Measurements from ENCODE around the gene DCTPP1. TPM values are rescaled to one million over a fixed set of nuclear protein-coding genes. Genes with fewer than 3 reads are reported as not detected.

The DCTPP1 gene
- total and polyA plus RNA-seq, 9 of the 15 experiments (the other 6 are each of a cell fraction or from before 2014, with no cell fraction given), result 45.0 to 132 (median 80.6) TPM

- TF ChIP-seq, protein P1, sequence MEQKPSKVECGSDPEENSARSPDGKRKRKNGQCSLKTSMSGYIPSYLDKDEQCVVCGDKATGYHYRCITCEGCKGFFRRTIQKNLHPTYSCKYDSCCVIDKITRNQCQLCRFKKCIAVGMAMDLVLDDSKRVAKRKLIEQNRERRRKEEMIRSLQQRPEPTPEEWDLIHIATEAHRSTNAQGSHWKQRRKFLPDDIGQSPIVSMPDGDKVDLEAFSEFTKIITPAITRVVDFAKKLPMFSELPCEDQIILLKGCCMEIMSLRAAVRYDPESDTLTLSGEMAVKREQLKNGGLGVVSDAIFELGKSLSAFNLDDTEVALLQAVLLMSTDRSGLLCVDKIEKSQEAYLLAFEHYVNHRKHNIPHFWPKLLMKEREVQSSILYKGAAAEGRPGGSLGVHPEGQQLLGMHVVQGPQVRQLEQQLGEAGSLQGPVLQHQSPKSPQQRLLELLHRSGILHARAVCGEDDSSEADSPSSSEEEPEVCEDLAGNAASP (IDR thresholded peaks at IDR 0.05), result no peak
- TF ChIP-seq ZSCAN29 (IDR thresholded peaks at IDR 0.05), result no peak
- no peak for TF ChIP-seq IFI16 (CRISPR knock-in tag; IDR thresholded peaks at IDR 0.05)
- TF ChIP-seq KHSRP (IDR thresholded peaks at IDR 0.05), result no peak
- TF ChIP-seq XRCC5 (IDR thresholded peaks at IDR 0.05; ENCODE audit: low read depth, low read length), result 0 out of 2 replicates have a peak, but pooled peaks have one; percentile 1
- TF ChIP-seq ZNF589 (CRISPR knock-in tag; IDR thresholded peaks at IDR 0.05; ENCODE audit: low read depth), result no peak
- TF ChIP-seq GATAD2A (IDR thresholded peaks at IDR 0.05), result no peak
- no peak for TF ChIP-seq KDM4B (IDR thresholded peaks at IDR 0.05; ENCODE audit: borderline replicate concordance in 2 of 2, low read depth in 1 of 2)
- TF ChIP-seq DIDO1 (tag; IDR thresholded peaks at IDR 0.05; ENCODE audit: low read depth), result no peak
- TF ChIP-seq ZBTB1 (CRISPR knock-in tag; IDR thresholded peaks at IDR 0.05; ENCODE audit: borderline replicate concordance, low read depth), result no peak
- no peak for TF ChIP-seq NFIC (IDR thresholded peaks at IDR 0.05)
- no peak for TF ChIP-seq EP400 (IDR thresholded peaks at IDR 0.05)
- TF ChIP-seq, protein P2, sequence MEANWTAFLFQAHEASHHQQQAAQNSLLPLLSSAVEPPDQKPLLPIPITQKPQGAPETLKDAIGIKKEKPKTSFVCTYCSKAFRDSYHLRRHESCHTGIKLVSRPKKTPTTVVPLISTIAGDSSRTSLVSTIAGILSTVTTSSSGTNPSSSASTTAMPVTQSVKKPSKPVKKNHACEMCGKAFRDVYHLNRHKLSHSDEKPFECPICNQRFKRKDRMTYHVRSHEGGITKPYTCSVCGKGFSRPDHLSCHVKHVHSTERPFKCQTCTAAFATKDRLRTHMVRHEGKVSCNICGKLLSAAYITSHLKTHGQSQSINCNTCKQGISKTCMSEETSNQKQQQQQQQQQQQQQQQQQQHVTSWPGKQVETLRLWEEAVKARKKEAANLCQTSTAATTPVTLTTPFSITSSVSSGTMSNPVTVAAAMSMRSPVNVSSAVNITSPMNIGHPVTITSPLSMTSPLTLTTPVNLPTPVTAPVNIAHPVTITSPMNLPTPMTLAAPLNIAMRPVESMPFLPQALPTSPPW (CRISPR knock-in tag; IDR thresholded peaks at IDR 0.05), result peak; percentile 65
- TF ChIP-seq ZNF274 (IDR thresholded peaks at IDR 0.05; ENCODE audit: borderline replicate concordance, low read depth, low read length), result no peak
- no peak for TF ChIP-seq HLTF (IDR thresholded peaks at IDR 0.05)
- no peak for TF ChIP-seq ZNF217 (CRISPR knock-in tag; IDR thresholded peaks at IDR 0.05)
- no peak for TF ChIP-seq ZFPM2 (CRISPR knock-in tag; IDR thresholded peaks at IDR 0.05)
- no peak for TF ChIP-seq SRSF1 (IDR thresholded peaks at IDR 0.05; ENCODE audit: low read depth, low read length)
- no peak for TF ChIP-seq YY1 (IDR thresholded peaks at IDR 0.05; ENCODE audit: borderline replicate concordance in 1 of 3, control insufficient read depth in 1 of 3, extremely low read depth in 1 of 3, insufficient read depth in 3 of 3, insufficient read length in 1 of 3, insufficient replicate concordance in 2 of 3, low read depth in 1 of 3, low read length in 2 of 3)
- no peak for TF ChIP-seq ZNF408 (CRISPR knock-in tag; IDR thresholded peaks at IDR 0.05; ENCODE audit: low read depth)
- no peak for TF ChIP-seq PHB2 (IDR thresholded peaks at IDR 0.05; ENCODE audit: low read depth)
Observed at GRCh38 chr16:30407804-30408534, 21.9 kb downstream of the DCTPP1 start (continued).

Data from K562 (cell line).